Fibroblast of mammary gland (primary cell): ENCODE data around the gene PSMD11.
A peak's percentile ranks its signal among the peaks of the same experiment; 100 is the strongest.

Source experiments
- DNase-seq: peaks from one replicate; pipeline ENCODE4 v3.0.0-alpha.2; 2010; ENCODE audit warnings: low read depth
- H3K4me3 ChIP-seq: 2 replicates; pipeline ENCODE4 v1.5.1; 2011; ENCODE audit warnings: low read depth, mild to moderate bottlenecking, low read length, moderate library complexity; ENCODE audit not compliant: control insufficient read depth
- TF ChIP-seq, protein P1 (sequence below): conservative IDR thresholded peaks from 2 replicates; pipeline ENCODE4 v1.5.1; 2011; ENCODE audit warnings: low read depth, low read length, inconsistent platforms; ENCODE audit not compliant: control insufficient read depth, insufficient read depth

The PSMD11 gene

DNA sequence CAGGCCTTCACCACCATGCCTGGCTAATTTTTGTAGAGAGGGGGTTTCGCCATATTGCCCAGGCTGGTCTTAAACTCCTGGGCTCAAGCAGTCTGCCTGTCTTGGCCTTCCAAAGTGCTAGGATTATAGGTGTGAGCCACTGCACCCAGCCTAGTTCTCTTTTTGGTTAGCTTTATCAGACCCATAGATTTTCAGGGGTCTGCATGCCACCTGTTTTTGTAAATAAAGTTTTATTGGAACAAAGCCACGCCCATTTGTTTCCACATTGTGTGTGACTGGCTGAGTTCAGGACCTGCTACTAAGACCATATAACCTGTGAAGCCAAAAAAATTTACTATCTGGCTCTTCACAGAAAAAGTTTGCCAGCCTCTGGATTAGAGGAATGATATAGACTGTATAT, 7.6 kb downstream of the PSMD11 start:
- TF ChIP-seq, protein P1, sequence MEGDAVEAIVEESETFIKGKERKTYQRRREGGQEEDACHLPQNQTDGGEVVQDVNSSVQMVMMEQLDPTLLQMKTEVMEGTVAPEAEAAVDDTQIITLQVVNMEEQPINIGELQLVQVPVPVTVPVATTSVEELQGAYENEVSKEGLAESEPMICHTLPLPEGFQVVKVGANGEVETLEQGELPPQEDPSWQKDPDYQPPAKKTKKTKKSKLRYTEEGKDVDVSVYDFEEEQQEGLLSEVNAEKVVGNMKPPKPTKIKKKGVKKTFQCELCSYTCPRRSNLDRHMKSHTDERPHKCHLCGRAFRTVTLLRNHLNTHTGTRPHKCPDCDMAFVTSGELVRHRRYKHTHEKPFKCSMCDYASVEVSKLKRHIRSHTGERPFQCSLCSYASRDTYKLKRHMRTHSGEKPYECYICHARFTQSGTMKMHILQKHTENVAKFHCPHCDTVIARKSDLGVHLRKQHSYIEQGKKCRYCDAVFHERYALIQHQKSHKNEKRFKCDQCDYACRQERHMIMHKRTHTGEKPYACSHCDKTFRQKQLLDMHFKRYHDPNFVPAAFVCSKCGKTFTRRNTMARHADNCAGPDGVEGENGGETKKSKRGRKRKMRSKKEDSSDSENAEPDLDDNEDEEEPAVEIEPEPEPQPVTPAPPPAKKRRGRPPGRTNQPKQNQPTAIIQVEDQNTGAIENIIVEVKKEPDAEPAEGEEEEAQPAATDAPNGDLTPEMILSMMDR, result no peak
- no peak for DNase-seq

DNA sequence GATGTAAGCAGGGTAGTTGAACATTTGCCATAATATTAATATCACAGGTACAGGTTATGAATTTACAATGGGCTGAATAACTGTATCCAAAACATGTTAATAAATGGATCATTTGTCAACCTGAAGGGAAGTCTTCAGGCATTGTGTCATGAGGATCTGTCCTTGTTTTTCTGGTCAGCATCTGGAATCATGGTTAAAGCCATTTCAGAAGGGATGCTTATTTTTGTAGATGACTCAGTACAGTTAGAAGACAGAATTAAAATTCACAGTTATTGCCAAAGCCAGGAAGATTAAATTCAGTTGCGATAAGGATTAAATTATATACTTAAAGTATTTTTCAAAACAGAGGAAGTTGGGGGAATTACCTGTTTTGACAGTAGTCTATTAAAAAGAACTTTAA, 8.0 kb downstream of the PSMD11 start:
- peak; percentile 25 for DNase-seq
- TF ChIP-seq, protein P1, result no peak

More for the DNA sequence above, 7.6 kb downstream of the PSMD11 start:
- H3K4me3 ChIP-seq, result no peak overlapping the region

DNA sequence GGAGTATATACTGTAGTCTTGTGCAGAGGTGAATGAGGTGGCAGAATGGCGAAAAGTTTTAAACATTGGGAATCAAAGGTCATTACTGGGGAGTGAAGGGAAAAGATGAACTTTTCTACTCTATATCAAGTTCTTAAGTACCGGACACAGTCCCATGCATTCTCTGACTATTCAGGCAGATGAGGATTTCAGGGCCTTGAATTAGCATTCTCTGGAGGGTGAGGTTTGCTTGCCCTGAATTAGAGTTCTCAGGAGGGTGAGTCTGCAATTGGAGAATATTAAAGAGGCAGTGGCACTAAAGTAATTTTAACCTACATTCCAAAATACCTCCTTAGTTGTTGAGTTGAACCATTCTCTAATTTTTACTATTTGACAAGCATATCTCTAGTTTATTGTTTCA, 9.1 kb downstream of the PSMD11 start:
- H3K4me3 ChIP-seq, result no peak overlapping the region
- TF ChIP-seq, protein P1, result no peak
- no peak for DNase-seq

More for the DNA sequence above, 8.0 kb downstream of the PSMD11 start:
- no peak overlapping the region for H3K4me3 ChIP-seq

- no peak for DNase-seq
These were observed 14.1 kb downstream of the PSMD11 start for GRCh38 chr17:32458371-32458770.

GRCh38 chr17:32460054-32460453, 15.7 kb downstream of the PSMD11 start:
- H3K4me3 ChIP-seq, result no peak overlapping the region

More at GRCh38 chr17:32458371-32458770, 14.1 kb downstream of the PSMD11 start:
- TF ChIP-seq, protein P1, result no peak
- H3K4me3 ChIP-seq, result no peak overlapping the region

GRCh38 chr17:32461498-32461852, 17.2 kb downstream of the PSMD11 start:
- TF ChIP-seq, protein P1, result no peak
- DNase-seq, result no peak
- no peak overlapping the region for H3K4me3 ChIP-seq

More at GRCh38 chr17:32460054-32460453, 15.7 kb downstream of the PSMD11 start:
- no peak for DNase-seq
- TF ChIP-seq, protein P1, result no peak
